PC-9 (cell line): ENCODE data around the gene WRAP73. TPM values are rescaled to one million over a fixed set of nuclear protein-coding genes. Genes with fewer than 3 reads are reported as not detected.

Source experiments
- Bru-seq: library from RNA; stranded (reverse); fragments of 400-500 nt; gene quantifications from one replicate; lab custom pipeline; 2021; lab: Mats Ljungman, UMichigan
- BruChase-seq, 2 experiments: library from RNA; stranded (reverse); fragments of 400-500 nt; gene quantifications; one replicate each; lab custom pipeline; 2021; lab: Mats Ljungman, UMichigan
- BruUV-seq: library from RNA; stranded (reverse); fragments of 400-500 nt; replicated peaks from 2 replicates; lab custom pipeline; 2021; lab: Mats Ljungman, UMichigan
- CTCF ChIA-PET: fragments of 300-600 bp; sonication (Branson Sonifier 250); formaldehyde crosslinking; loops from one replicate; lab custom pipeline; 2022; ENCODE audit warnings: antibody characterized with exemption; lab: Charles Lee
- POLR2A ChIA-PET: fragments of 300-600 bp; sonication (Branson Sonifier 250); formaldehyde crosslinking; loops from one replicate; lab custom pipeline; 2022; ENCODE audit warnings: antibody characterized with exemption; ENCODE audit not compliant: unreplicated experiment; lab: Charles Lee
- DNase-seq, 2 experiments: peaks; one replicate each; pipeline versions ENCODE4 v3.0.0 to v3.0.0-alpha.2; 2015 to 2022; ENCODE audit warnings: mixed read lengths in 1 of 2
- H2AFZ ChIP-seq: fragments of 200-600 bp; sonication (generic); 2 replicates; pipeline ENCODE4 v1.8.1; 2017; ENCODE audit warnings: antibody characterized with exemption
- H3F3A ChIP-seq: fragments of 200-600 bp; sonication (generic); 2 replicates; pipeline ENCODE4 v1.8.1; 2017; ENCODE audit warnings: antibody characterized with exemption, mild to moderate bottlenecking, low read depth; ENCODE audit not compliant: insufficient read depth
- H3K27ac ChIP-seq: fragments of 200-600 bp; sonication (generic); 2 replicates; pipeline ENCODE4 v1.6.1; 2016; ENCODE audit warnings: mixed run types
- H3K27me3 ChIP-seq: fragments of 200-600 bp; sonication (generic); 2 replicates; pipeline ENCODE4 v1.6.1; 2016; ENCODE audit warnings: low read depth, mixed run types; ENCODE audit not compliant: insufficient read depth
- H3K36me3 ChIP-seq: fragments of 200-600 bp; sonication (generic); 2 replicates; pipeline ENCODE4 v1.6.1; 2016; ENCODE audit warnings: low read depth, mixed run types
- H3K4me1 ChIP-seq: fragments of 200-600 bp; sonication (generic); replicated peaks from 2 replicates; pipeline ENCODE4 v1.6.1; 2016; ENCODE audit warnings: mixed run types; ENCODE audit not compliant: insufficient read depth
- H3K4me2 ChIP-seq: fragments of 200-600 bp; sonication (generic); 2 replicates; pipeline ENCODE4 v1.6.1; 2017; ENCODE audit warnings: mixed run types
- H3K4me3 ChIP-seq: fragments of 200-600 bp; sonication (generic); 2 replicates; pipeline ENCODE4 v1.6.1; 2016; ENCODE audit warnings: mixed run types
- H3K79me2 ChIP-seq: fragments of 200-600 bp; sonication (generic); 2 replicates; pipeline ENCODE4 v1.6.1; 2017; ENCODE audit warnings: low read depth, mixed run types
- H3K9me2 ChIP-seq: fragments of 200-600 bp; sonication (generic); 2 replicates; pipeline ENCODE4 v1.8.1; 2017; ENCODE audit warnings: mild to moderate bottlenecking; ENCODE audit not compliant: insufficient read depth
- H3K9me3 ChIP-seq: fragments of 200-600 bp; sonication (generic); 2 replicates; pipeline ENCODE4 v1.8.1; 2016; ENCODE audit warnings: low read depth; ENCODE audit not compliant: insufficient read depth
- H4K20me1 ChIP-seq: fragments of 200-600 bp; sonication (generic); 2 replicates; pipeline ENCODE4 v1.8.1; 2017; ENCODE audit not compliant: insufficient read depth
- EZH2 ChIP-seq: fragments of 200-600 bp; sonication (generic); IDR thresholded peaks from 2 replicates; pipeline ENCODE4 v1.8.0; 2017; ENCODE audit warnings: antibody characterized with exemption, low read depth
- intact Hi-C: fragments of 100-400 bp; cut with micrococcal nuclease; formaldehyde crosslinking; loops from one replicate; pipeline ENCODE4 v1.10.0; 2022; ENCODE audit not compliant: unreplicated experiment
- long read RNA-seq: library from polyadenylated mRNA; stranded (forward); transcript quantifications from one replicate; pipeline ENCODE4 v2.0.0, GENCODE V29; 2022
- total RNA-seq: library from RNA; stranded (reverse); gene quantifications from 2 replicates; pipeline ENCODE4 v1.2.3, GENCODE V29; 2021
- TF ChIP-seq, protein P1 (sequence below): fragments of 200-600 bp; sonication (generic); conservative IDR thresholded peaks from 2 replicates; pipeline ENCODE4 v1.6.1; 2017; ENCODE audit warnings: mixed run types, antibody characterized with exemption, mild to moderate bottlenecking, moderate library complexity

WRAP73 gene, protein sequence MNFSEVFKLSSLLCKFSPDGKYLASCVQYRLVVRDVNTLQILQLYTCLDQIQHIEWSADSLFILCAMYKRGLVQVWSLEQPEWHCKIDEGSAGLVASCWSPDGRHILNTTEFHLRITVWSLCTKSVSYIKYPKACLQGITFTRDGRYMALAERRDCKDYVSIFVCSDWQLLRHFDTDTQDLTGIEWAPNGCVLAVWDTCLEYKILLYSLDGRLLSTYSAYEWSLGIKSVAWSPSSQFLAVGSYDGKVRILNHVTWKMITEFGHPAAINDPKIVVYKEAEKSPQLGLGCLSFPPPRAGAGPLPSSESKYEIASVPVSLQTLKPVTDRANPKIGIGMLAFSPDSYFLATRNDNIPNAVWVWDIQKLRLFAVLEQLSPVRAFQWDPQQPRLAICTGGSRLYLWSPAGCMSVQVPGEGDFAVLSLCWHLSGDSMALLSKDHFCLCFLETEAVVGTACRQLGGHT
- 23.8 and 25.5 TPM in 2 replicates for total RNA-seq
- percentile 45 among the genes with signal in this experiment for Bru-seq, nascent RNA
- percentile 54 among the genes with signal in this experiment for BruChase-seq, experiment 1, labeled RNA remaining after a 2-hour chase
- BruChase-seq, experiment 2, labeled RNA remaining after a 6-hour chase = percentile 62 among the genes with signal in this experiment
- long read RNA-seq, transcript WRAP73-201 (12 exons, 1,665 nt) = major isoform, 32 of 73 reads
- long read RNA-seq, transcript WRAP73-202 (11 exons, 1,998 nt) = minor isoform, 9 of 73 reads
- long read RNA-seq, partial matches to known transcripts = 19 of 73 reads
- long read RNA-seq, other reads (novel, unspliced or antisense) = 13 of 73 reads

DNA sequence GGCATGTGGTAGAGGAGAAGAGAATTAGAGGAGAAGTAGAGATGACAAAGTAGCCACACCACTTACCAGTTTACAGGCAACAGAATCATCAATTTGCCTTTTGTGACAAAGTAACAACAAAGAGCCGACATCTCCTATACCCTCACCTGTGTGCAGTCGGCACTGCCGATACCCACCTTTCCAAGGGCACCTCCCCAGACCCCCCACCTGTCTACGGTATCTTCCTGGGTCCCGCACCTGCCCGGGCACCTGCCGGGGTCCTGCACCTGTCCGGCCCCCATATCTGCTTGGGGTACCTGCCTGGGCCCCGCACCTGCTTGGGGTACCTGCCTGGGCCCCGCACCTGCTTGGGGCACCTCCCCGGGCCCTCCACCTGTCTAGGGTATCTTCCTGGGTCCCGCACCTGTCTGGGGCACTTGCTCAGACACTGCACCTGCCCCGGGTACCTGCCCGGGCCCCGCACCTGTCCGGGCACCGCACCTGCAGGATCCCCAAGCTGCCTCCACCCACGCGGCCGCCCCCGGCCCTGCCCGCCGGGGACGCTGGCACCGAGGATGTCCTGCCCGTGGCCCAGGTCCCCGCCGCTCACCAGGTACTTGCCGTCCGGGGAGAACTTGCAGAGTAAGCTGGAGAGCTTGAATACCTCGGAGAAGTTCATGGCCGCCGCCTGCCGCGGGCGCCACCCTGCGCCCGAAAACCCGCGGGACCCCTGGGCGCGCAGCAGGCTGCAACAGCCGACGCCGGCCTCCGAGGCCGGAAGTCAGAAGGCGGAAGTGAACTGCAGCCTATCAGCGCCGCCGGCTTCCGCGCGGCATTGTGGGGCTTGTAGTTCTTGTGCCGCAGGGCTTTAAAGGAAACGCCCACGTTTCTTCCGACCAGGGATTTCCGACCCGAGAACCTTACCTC, at the start of gene WRAP73:
TSS of gene WRAP73 (minus strand) at position 762 of the 906 bp plus-strand sequence. CDS start at position 658, 104 bp downstream.
- peaks cover 32% of the 10 kb centered on the region for H3K27me3 ChIP-seq
- no peaks in the 10 kb centered on the region for H3K36me3 ChIP-seq
- no TSS peak for BruUV-seq
- H3K4me2 ChIP-seq = peak within 1 kb of the TSS; percentile 88
- H2AFZ ChIP-seq = peak within 1 kb of the TSS; percentile 90
- no peak within 1 kb of the TSS for H3K27ac ChIP-seq
- peaks cover 5% of the 10 kb centered on the region; the same call in 1 of the 2 replicates for H3F3A ChIP-seq
- CTCF ChIA-PET = no interaction called here
- TF ChIP-seq, protein P1, sequence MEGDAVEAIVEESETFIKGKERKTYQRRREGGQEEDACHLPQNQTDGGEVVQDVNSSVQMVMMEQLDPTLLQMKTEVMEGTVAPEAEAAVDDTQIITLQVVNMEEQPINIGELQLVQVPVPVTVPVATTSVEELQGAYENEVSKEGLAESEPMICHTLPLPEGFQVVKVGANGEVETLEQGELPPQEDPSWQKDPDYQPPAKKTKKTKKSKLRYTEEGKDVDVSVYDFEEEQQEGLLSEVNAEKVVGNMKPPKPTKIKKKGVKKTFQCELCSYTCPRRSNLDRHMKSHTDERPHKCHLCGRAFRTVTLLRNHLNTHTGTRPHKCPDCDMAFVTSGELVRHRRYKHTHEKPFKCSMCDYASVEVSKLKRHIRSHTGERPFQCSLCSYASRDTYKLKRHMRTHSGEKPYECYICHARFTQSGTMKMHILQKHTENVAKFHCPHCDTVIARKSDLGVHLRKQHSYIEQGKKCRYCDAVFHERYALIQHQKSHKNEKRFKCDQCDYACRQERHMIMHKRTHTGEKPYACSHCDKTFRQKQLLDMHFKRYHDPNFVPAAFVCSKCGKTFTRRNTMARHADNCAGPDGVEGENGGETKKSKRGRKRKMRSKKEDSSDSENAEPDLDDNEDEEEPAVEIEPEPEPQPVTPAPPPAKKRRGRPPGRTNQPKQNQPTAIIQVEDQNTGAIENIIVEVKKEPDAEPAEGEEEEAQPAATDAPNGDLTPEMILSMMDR = no peak
- TF ChIP-seq EZH2 = no peak
- H3K4me3 ChIP-seq = peak within 1 kb of the TSS; percentile 86
- intact Hi-C loops = no loop called here
- no peaks in the 10 kb centered on the region for H3K9me2 ChIP-seq
- peak; percentile 85 to 86 for DNase-seq
- no peaks in the 10 kb centered on the region for H3K9me3 ChIP-seq
- H3K79me2 ChIP-seq = peaks cover 13% of the 10 kb centered on the region
- H4K20me1 ChIP-seq = no peaks in the 10 kb centered on the region
- POLR2A ChIA-PET = no interaction called here
- H3K4me1 ChIP-seq = peaks cover 7% of the 10 kb centered on the region

GRCh38 chr1:3699596-3699995, 49.7 kb upstream of the WRAP73 start:
- no peaks in the 10 kb centered on the region for H4K20me1 ChIP-seq
- ChIA-PET POLR2A (no interaction called here), CTCF (no interaction called here)
- no peaks in the 10 kb centered on the region for H3K9me2 ChIP-seq
- H3K4me3 ChIP-seq = no peak overlapping the region
- H3K9me3 ChIP-seq = no peaks in the 10 kb centered on the region
- H3K4me2 ChIP-seq = no peak overlapping the region
- BruUV-seq = no TSS peak
- no peak overlapping the region for H3K27ac ChIP-seq
- intact Hi-C loops = no loop called here
- no peaks in the 10 kb centered on the region for H3K79me2 ChIP-seq
- no peak for TF ChIP-seq EZH2
- TF ChIP-seq, protein P1 = no peak
- peaks cover 20% of the 10 kb centered on the region for H3K4me1 ChIP-seq
- no peak for DNase-seq
- no peak overlapping the region for H2AFZ ChIP-seq
- no peaks in the 10 kb centered on the region for H3K36me3 ChIP-seq
- H3K27me3 ChIP-seq = peaks cover 49% of the 10 kb centered on the region
- H3F3A ChIP-seq = peaks cover 11% of the 10 kb centered on the region
